Stomach (tissue), 4 donors: Measurements from ENCODE around the gene CDKL4.

Experiments used
- POLR2A ChIP-seq, 4 donors: fragments of 450-650 bp; IDR thresholded peaks; one replicate each; pipeline ENCODE4 v1.6.1; 2016; ENCODE audit warnings: antibody characterized with exemption in 4 of 4, control low read depth in 2 of 4, mild to moderate bottlenecking in 1 of 4, moderate library complexity in 1 of 4
- POLR2AphosphoS5 ChIP-seq, 3 donors: sonication (generic); formaldehyde crosslinking; IDR thresholded peaks; one replicate each; pipeline ENCODE4 v1.6.1; 2016; ENCODE audit warnings: antibody characterized with exemption in 3 of 3
- TF ChIP-seq, protein P1 (sequence below), 7 experiments: fragments of 450-650 bp in 4 of 7; fragments of 200-600 bp in 3 of 7; sonication (generic) in 3 of 7; IDR thresholded peaks; one replicate each; pipeline ENCODE4 v1.5.1; 2016 to 2019; ENCODE audit warnings: antibody characterized with exemption in 7 of 7, control low read depth in 2 of 7, mild to moderate bottlenecking in 1 of 7

DNA sequence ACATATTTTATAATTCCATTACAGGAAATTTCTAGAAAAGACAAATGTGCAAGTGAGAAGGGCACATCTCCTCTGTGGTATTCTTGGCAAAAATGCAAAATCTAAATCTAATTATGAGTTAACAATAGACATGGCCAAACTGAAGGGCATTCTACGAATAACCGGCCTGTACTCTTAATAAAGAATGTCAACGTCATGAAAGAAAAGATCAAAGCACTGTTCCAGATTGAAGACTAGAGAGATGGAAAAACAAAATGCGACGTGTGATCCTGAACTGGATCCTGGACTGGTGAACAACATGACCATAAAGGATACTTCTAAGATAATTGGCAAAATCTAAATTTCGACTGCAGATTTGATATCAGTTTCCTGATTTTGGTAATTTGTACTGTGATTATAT lies 3.0 kb downstream of the CDKL4 start:
- TF ChIP-seq, protein P1, sequence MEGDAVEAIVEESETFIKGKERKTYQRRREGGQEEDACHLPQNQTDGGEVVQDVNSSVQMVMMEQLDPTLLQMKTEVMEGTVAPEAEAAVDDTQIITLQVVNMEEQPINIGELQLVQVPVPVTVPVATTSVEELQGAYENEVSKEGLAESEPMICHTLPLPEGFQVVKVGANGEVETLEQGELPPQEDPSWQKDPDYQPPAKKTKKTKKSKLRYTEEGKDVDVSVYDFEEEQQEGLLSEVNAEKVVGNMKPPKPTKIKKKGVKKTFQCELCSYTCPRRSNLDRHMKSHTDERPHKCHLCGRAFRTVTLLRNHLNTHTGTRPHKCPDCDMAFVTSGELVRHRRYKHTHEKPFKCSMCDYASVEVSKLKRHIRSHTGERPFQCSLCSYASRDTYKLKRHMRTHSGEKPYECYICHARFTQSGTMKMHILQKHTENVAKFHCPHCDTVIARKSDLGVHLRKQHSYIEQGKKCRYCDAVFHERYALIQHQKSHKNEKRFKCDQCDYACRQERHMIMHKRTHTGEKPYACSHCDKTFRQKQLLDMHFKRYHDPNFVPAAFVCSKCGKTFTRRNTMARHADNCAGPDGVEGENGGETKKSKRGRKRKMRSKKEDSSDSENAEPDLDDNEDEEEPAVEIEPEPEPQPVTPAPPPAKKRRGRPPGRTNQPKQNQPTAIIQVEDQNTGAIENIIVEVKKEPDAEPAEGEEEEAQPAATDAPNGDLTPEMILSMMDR (IDR thresholded peaks at IDR 0.05) = no peak
- TF ChIP-seq POLR2A (IDR thresholded peaks at IDR 0.05) (no peak), POLR2AphosphoS5 (IDR thresholded peaks at IDR 0.05) (no peak)
